ENCODE results near the gene WDR37. TPM values are rescaled to one million over a fixed set of nuclear protein-coding genes. Genes with fewer than 3 reads are reported as not detected.
"Not testable (repeated sequence)": the region's sequence is repeated elsewhere in the genome, so short reads cannot be mapped to it uniquely, and the experiment has no call there.

WDR37 gene
- polyA plus RNA-seq, 1 donor, result 12.5 TPM

GRCh38 chr10:1043532-1043995 is 12.6 kb upstream of the WDR37 start:
- no peak for DNase-seq

- no peak for DNase-seq
Observed at GRCh38 chr10:1044146-1044545, 12.0 kb upstream of the WDR37 start.

- DNase-seq, result no peak
Observed at GRCh38 chr10:1044964-1045363, 11.2 kb upstream of the WDR37 start.

- DNase-seq, result no peak
Observed at GRCh38 chr10:1045415-1045814, 10.8 kb upstream of the WDR37 start.

GRCh38 chr10:1047937-1048336 is 8.2 kb upstream of the WDR37 start:
- DNase-seq, result no peak

- peak; percentile 53 for DNase-seq
Observed at GRCh38 chr10:1048349-1048731, 7.8 kb upstream of the WDR37 start.

- peak; percentile 99 for DNase-seq
Observed at GRCh38 chr10:1048732-1049424, 7.3 kb upstream of the WDR37 start, which contains the start of gene IDI1. Gene IDI1 (minus strand): TSS chr10:1049119. CDS start chr10:1049003, 116 bp downstream.

- no peak for DNase-seq
Observed at GRCh38 chr10:1049425-1049958, 6.7 kb upstream of the WDR37 start.

GRCh38 chr10:1050145-1050544 is 6.0 kb upstream of the WDR37 start:
- DNase-seq, result no peak

GRCh38 chr10:1050554-1050953 is 5.6 kb upstream of the WDR37 start:
- DNase-seq, result no peak

- no peak for DNase-seq
Observed at GRCh38 chr10:1054684-1055083, 1.5 kb upstream of the WDR37 start.

- DNase-seq, result no peak
Observed at GRCh38 chr10:1057106-1057657, 997 bp downstream of the WDR37 start.

GRCh38 chr10:1058017-1058416 is 1.8 kb downstream of the WDR37 start:
- no peak for DNase-seq

GRCh38 chr10:1059902-1060301 is 3.7 kb downstream of the WDR37 start:
- no peak for DNase-seq

- DNase-seq, result no peak
Observed at GRCh38 chr10:1061930-1062774, 6.0 kb downstream of the WDR37 start.

GRCh38 chr10:1063232-1063865 is 7.2 kb downstream of the WDR37 start:
- no peak for DNase-seq

GRCh38 chr10:1064964-1065247 is 8.7 kb downstream of the WDR37 start:
- DNase-seq, result no peak

- DNase-seq, result not testable (repeated sequence)
Observed at GRCh38 chr10:1066734-1067133, 10.5 kb downstream of the WDR37 start.

- no peak for DNase-seq
Observed at GRCh38 chr10:1068380-1069361, 12.5 kb downstream of the WDR37 start.

GRCh38 chr10:1070919-1071318 is 14.7 kb downstream of the WDR37 start:
- no peak for DNase-seq

GRCh38 chr10:1074052-1074747 is 18.0 kb downstream of the WDR37 start:
- DNase-seq, result no peak

Data from hindlimb muscle (tissue), 1 donor.